Sigmoid colon (tissue), 4 donors: ENCODE data around the gene GSK3B.

Experiments
- CTCF ChIP-seq, 4 experiments: fragments of 450-650 bp in 3 of 4; fragments of 200-600 bp in 1 of 4; IDR thresholded peaks; one replicate each; pipeline ENCODE4 v1.5.1; 2016 to 2019; ENCODE audit warnings: antibody characterized with exemption in 4 of 4, mild to moderate bottlenecking in 3 of 4, moderate library complexity in 2 of 4
- POLR2A ChIP-seq, 2 donors: fragments of 450-650 bp; IDR thresholded peaks; one replicate each; pipeline ENCODE4 v1.6.1; 2016; ENCODE audit warnings: antibody characterized with exemption in 2 of 2, mild to moderate bottlenecking in 2 of 2, moderate library complexity in 2 of 2
- POLR2AphosphoS5 ChIP-seq, 4 donors: sonication (generic); formaldehyde crosslinking; IDR thresholded peaks; one replicate each; pipeline ENCODE4 v1.6.1; 2017; ENCODE audit warnings: antibody characterized with exemption in 4 of 4

GRCh38 chr3:119974656-119975055, 119.6 kb downstream of the GSK3B start:
- no peak for TF ChIP-seq CTCF (IDR thresholded peaks at IDR 0.05)
- no peak for TF ChIP-seq POLR2A (IDR thresholded peaks at IDR 0.05)
- TF ChIP-seq POLR2AphosphoS5 (IDR thresholded peaks at IDR 0.05): no peak
